Gastrocnemius medialis (tissue), 4 donors: ENCODE data around the gene NKX1-1. TPM values are rescaled to one million over a fixed set of nuclear protein-coding genes. Genes with fewer than 3 reads are reported as not detected.

Experiments used
- ATAC-seq, 2 donors: fragments of 150-250 bp; one replicate each; pipeline ENCODE4 v1.9.1; 2016
- DNase-seq, 2 donors: peaks; one replicate each; pipeline ENCODE4 v3.0.0-alpha.2; 2019
- H3K27ac ChIP-seq, 4 donors: fragments of 200-600 bp; sonication (generic); 1 replicate in 1 of 4; 2 replicates in 3 of 4; pipeline ENCODE4 v1.5.1; 2016 to 2018; ENCODE audit warnings: mild to moderate bottlenecking in 2 of 4, moderate library complexity in 1 of 4
- H3K27me3 ChIP-seq, 3 donors: fragments of 200-600 bp; sonication (generic) in 2 of 3; 1 replicate in 1 of 3; 2 replicates in 2 of 3; pipeline versions ENCODE4 v1.5.1 to v1.6.0; 2016 to 2019; ENCODE audit warnings: mild to moderate bottlenecking in 1 of 3, moderate library complexity in 1 of 3
- H3K36me3 ChIP-seq, 2 donors: fragments of 200-600 bp; sonication (generic) in 1 of 2; one replicate each; pipeline ENCODE4 v1.5.1; 2017 to 2018
- H3K4me1 ChIP-seq, 2 donors: fragments of 200-600 bp; sonication (generic) in 1 of 2; one replicate each; pipeline ENCODE4 v1.5.1; 2016 to 2017; ENCODE audit warnings: mild to moderate bottlenecking in 2 of 2
- H3K4me3 ChIP-seq, 4 donors: fragments of 200-600 bp; sonication (generic) in 3 of 4; 1 replicate in 1 of 4; 2 replicates in 3 of 4; pipeline ENCODE4 v1.5.1; 2016 to 2019; ENCODE audit warnings: mild to moderate bottlenecking in 2 of 4
- H3K9me3 ChIP-seq, 3 donors: fragments of 200-600 bp; sonication (generic) in 2 of 3; 1 replicate in 1 of 3; 2 replicates in 2 of 3; pipeline ENCODE4 v1.5.1; 2016 to 2019
- POLR2A ChIP-seq, 2 donors: fragments of 450-650 bp; IDR thresholded peaks; one replicate each; pipeline ENCODE4 v1.6.1; 2017; ENCODE audit warnings: antibody characterized with exemption in 2 of 2, mild to moderate bottlenecking in 2 of 2, moderate library complexity in 2 of 2
- in situ Hi-C, 4 donors: fragments of 200-750 bp; cut with MboI; loops; one replicate each; pipeline versions ENCODE4 v1.15.0 to v1.8.0; 2017; ENCODE audit warnings: low sequenced_read_pairs in 4 of 4
- intact Hi-C: fragments of 100-400 bp; cut with DNase I; formaldehyde crosslinking; loops from one replicate; pipeline ENCODE4 v1.15.1; 2023; ENCODE audit warnings: low total_unique reads
- total RNA-seq, 4 donors: library from RNA; depleted of rRNA; stranded (reverse); fragments of >200 nt; gene quantifications; one replicate each; pipeline versions ENCODE4 v1.1.0 to v1.2.3, GENCODE V29; 2016
- TF ChIP-seq, protein P1 (sequence below), 5 experiments: fragments of 450-650 bp in 3 of 5; fragments of 200-600 bp in 2 of 5; sonication (generic) in 2 of 5; IDR thresholded peaks in 4 of 5; conservative IDR thresholded peaks in 1 of 5; 1 replicate in 4 of 5; 2 replicates in 1 of 5; pipeline ENCODE4 v1.5.1; 2016 to 2019; ENCODE audit warnings: antibody characterized with exemption in 5 of 5, mild to moderate bottlenecking in 3 of 5, moderate library complexity in 3 of 5

The NKX1-1 gene
- total RNA-seq, 4 donors from 2014 or later = not detected

DNA sequence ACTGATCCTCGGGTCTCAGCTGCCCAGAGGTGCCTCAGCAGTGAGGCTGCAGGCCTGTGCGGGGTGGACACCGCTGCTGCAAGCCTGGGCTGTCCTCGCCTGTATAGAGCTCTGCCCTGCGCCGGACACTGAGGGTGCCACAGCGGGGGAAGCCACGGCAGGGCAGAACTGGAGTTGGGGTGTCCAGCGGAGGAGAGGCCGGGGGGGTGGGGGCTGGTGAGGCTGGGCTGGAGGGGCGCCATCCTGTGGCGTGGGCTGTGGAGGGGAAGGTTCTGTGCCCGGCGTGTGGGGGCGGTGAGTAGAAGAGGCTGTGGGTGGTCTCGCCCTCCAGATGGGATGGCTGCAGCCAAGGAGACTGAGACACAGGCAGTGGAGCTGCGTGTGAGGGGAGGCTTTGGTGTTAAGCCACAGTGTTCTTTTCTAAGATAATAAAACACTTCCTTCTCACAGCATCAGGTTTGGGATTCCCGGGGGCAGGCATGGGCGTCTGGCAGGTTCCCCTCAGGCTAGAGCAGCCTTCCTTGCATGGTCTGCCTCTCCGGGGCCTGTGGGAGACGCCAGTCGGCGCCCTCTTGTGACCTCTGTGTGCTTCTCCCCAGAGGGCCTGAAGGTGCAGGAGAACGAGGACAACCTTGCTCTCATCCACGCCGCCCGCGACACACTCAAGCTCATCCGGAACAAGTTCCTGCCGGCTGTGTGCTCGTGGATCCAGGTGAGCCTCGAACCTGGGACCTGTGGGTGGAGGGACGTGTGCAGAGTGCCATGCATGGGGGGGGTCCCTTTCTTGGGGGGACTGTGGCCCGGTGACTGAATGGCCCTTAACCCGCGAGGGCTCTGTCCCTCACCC lies 51.9 kb downstream of the NKX1-1 start:
- Histone ChIP-seq H3K36me3 (peaks cover 0 to 29% of the 10 kb centered on the region in 2 donors), H3K27me3 (no peaks in the 10 kb centered on the region), H3K4me3 (no peak overlapping the region), H3K27ac (no peak overlapping the region), H3K4me1 (peaks cover 3 to 6% of the 10 kb centered on the region in 2 donors), H3K9me3 (no peaks in the 10 kb centered on the region)
- intact Hi-C loops (loop anchor here (2.0 kb wide), 1 partner anchor 274 kb away; no protein-coding TSS in a partner anchor), in situ Hi-C loops (loop anchor here (5.0 to 25.0 kb wide), 4 partner anchors 217 to 283 kb away; no protein-coding TSS in a partner anchor)
- no peak for TF ChIP-seq POLR2A (IDR thresholded peaks at IDR 0.05)
- TF ChIP-seq, protein P1, sequence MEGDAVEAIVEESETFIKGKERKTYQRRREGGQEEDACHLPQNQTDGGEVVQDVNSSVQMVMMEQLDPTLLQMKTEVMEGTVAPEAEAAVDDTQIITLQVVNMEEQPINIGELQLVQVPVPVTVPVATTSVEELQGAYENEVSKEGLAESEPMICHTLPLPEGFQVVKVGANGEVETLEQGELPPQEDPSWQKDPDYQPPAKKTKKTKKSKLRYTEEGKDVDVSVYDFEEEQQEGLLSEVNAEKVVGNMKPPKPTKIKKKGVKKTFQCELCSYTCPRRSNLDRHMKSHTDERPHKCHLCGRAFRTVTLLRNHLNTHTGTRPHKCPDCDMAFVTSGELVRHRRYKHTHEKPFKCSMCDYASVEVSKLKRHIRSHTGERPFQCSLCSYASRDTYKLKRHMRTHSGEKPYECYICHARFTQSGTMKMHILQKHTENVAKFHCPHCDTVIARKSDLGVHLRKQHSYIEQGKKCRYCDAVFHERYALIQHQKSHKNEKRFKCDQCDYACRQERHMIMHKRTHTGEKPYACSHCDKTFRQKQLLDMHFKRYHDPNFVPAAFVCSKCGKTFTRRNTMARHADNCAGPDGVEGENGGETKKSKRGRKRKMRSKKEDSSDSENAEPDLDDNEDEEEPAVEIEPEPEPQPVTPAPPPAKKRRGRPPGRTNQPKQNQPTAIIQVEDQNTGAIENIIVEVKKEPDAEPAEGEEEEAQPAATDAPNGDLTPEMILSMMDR (IDR thresholded peaks at IDR 0.05 in 4 of 5, conservative IDR thresholded peaks at IDR 0.05 in 1 of 5) = no peak
- DNase-seq (no peak), ATAC-seq (no peak)

DNA sequence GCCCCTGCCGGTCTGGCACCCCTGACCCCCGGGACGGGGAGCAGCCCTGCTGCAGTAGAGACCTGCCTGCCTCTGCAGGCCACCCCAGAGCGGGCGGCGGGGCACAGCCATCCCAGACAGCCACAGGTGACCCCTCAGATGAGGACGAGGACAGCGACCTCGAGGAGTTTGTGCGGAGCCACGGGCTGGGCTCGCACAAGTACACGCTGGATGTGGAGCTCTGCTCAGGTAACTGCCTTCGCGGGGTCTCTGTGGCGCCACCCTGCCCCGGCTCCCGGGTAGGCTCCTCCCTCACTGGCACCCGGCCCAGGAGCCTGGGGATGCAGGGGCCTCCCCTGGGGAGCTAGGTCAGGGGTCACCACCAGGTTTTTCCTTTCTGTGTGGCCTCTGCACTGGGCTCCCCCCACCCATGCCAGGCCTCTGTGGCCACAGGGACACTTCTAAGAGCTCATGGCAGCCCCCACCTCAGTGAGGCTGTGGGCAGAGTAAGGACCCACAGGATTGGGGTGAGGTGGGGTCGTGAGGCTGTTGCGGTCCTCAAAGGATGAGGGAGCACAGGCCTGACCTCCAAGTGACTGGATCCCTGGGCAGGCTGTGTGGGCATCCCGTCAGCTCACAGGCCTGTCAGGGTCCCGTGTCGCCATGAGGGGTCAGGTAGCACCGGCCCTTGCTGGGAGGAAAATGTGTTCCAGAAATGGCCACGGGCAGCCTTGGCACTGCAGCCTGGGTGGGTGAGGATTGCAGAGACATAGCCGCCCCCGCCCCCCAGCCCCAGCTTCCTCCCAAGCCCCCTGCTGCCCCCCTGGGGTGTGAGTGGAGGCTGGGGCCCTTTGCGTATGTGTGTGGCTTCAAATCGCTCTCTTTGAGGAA lies 52.8 kb downstream of the NKX1-1 start:
- no peaks in the 10 kb centered on the region for H3K9me3 ChIP-seq
- no peaks in the 10 kb centered on the region for H3K27me3 ChIP-seq
- no peak overlapping the region for H3K4me3 ChIP-seq
- H3K36me3 ChIP-seq = peaks cover 0 to 33% of the 10 kb centered on the region in 2 donors
- TF ChIP-seq POLR2A (IDR thresholded peaks at IDR 0.05) = no peak
- TF ChIP-seq, protein P1 (IDR thresholded peaks at IDR 0.05 in 4 of 5, conservative IDR thresholded peaks at IDR 0.05 in 1 of 5) = no peak
- DNase-seq = no peak
- in situ Hi-C loops = loop anchor here (5.0 to 25.0 kb wide), 4 partner anchors 216 to 284 kb away; no protein-coding TSS in a partner anchor
- no peak for ATAC-seq
- no peak overlapping the region for H3K27ac ChIP-seq
- intact Hi-C loops = loop anchor here (2.0 kb wide), 1 partner anchor 275 kb away; no protein-coding TSS in a partner anchor
- H3K4me1 ChIP-seq = peaks cover 7 to 15% of the 10 kb centered on the region in 2 donors

Other genes with a start within 250 kb of the NKX1-1 start
- gene SPON2, start 233.9 kb downstream of the NKX1-1 start, total RNA-seq = 1 to 10 TPM; 5.0 to 8.9 (median 5.2) TPM
- gene CTBP1, start 157.3 kb downstream of the NKX1-1 start, total RNA-seq = 100 to 1,000 TPM; 126 to 224 (median 169) TPM
- gene MAEA, start 116.6 kb downstream of the NKX1-1 start, total RNA-seq = 10 to 100 TPM; 30.0 to 42.7 (median 34.3) TPM
- gene UVSSA, start 59.2 kb downstream of the NKX1-1 start, total RNA-seq = 10 to 100 TPM in 3 of 4 donors, 1 to 10 TPM in 1; 8.5 to 13.2 (median 12.3) TPM